Central memory CD8-positive, alpha-beta T cell (primary cell): ENCODE results near the gene LDLRAD4.
"Not testable (repeated sequence)": the region's sequence is repeated elsewhere in the genome, so short reads cannot be mapped to it uniquely, and the experiment has no call there.

Experiments used
- ATAC-seq: fragments of 150-1000 bp; cut with Tn5 transposase; replicated peaks from 2 replicates; pipeline ENCODE4 v1.10.0; 2022; ENCODE audit warnings: mild to moderate bottlenecking, moderate FRiP score, moderate number of reproducible peaks; ENCODE audit not compliant: poor library complexity, severe bottlenecking; ENCODE audit errors: extremely low read depth
- DNase-seq, 2 donors: peaks; one replicate each; pipeline ENCODE4 v3.0.0; 2021; ENCODE audit warnings: low spot score in 2 of 2
- H3K27ac Mint-ChIP-seq: one replicate; pipeline ENCODE4 v1.8.0; 2022; ENCODE audit warnings: low read depth, mild to moderate bottlenecking, moderate library complexity, mixed read lengths
- H3K27me3 Mint-ChIP-seq: one replicate; pipeline ENCODE4 v1.8.0; 2022; ENCODE audit warnings: mixed read lengths
- H3K36me3 Mint-ChIP-seq: one replicate; pipeline ENCODE4 v1.8.0; 2022; ENCODE audit warnings: mild to moderate bottlenecking, moderate library complexity, mixed read lengths; ENCODE audit not compliant: insufficient read depth
- H3K4me1 Mint-ChIP-seq: one replicate; pipeline ENCODE4 v1.8.0; 2022; ENCODE audit warnings: mixed read lengths
- H3K4me3 Mint-ChIP-seq: one replicate; pipeline ENCODE4 v1.8.0; 2022; ENCODE audit warnings: mild to moderate bottlenecking, moderate library complexity, mixed read lengths
- H3K9me3 Mint-ChIP-seq: one replicate; pipeline ENCODE4 v1.8.0; 2022; ENCODE audit warnings: mixed read lengths

The LDLRAD4 gene

DNA sequence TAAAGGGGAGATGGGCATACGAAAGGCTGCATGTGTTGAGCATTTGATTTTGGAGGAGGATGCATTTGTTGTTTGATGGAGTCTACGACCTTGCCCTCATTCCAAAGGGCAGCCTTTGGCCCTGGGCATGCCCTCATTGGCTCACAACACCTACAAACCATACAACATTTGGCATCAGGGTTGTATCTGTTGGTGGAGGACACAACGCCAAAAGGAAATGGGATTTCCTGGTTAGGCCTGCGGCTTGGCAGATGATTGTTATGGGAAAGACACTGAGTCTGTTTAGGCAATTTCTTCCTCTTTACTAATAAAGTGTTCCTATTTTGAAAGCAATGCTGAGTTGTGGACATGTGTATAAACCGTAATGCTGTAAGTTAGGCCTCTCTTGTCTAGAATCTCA lies 246.9 kb downstream of the LDLRAD4 start:
- Mint-ChIP-seq H3K27ac (peak overlapping the region; percentile 92), H3K9me3 (peaks cover 6% of the 10 kb centered on the region), H3K27me3 (no peaks in the 10 kb centered on the region), H3K36me3 (peaks cover 4% of the 10 kb centered on the region), H3K4me3 (peak overlapping the region; percentile 88), H3K4me1 (peaks cover 64% of the 10 kb centered on the region)
- ATAC-seq (no peak), DNase-seq (no peak)

- DNase-seq (no peak), ATAC-seq (no peak)
- H3K27ac Mint-ChIP-seq = peak overlapping the region; percentile 33
- peaks cover 53% of the 10 kb centered on the region for H3K4me1 Mint-ChIP-seq
- no peak overlapping the region for H3K4me3 Mint-ChIP-seq
- H3K9me3 Mint-ChIP-seq = peaks cover 6% of the 10 kb centered on the region
- H3K27me3 Mint-ChIP-seq = no peaks in the 10 kb centered on the region
- H3K36me3 Mint-ChIP-seq = peaks cover 1% of the 10 kb centered on the region
Observed at GRCh38 chr18:13470516-13471197, 252.1 kb downstream of the LDLRAD4 start.

DNA sequence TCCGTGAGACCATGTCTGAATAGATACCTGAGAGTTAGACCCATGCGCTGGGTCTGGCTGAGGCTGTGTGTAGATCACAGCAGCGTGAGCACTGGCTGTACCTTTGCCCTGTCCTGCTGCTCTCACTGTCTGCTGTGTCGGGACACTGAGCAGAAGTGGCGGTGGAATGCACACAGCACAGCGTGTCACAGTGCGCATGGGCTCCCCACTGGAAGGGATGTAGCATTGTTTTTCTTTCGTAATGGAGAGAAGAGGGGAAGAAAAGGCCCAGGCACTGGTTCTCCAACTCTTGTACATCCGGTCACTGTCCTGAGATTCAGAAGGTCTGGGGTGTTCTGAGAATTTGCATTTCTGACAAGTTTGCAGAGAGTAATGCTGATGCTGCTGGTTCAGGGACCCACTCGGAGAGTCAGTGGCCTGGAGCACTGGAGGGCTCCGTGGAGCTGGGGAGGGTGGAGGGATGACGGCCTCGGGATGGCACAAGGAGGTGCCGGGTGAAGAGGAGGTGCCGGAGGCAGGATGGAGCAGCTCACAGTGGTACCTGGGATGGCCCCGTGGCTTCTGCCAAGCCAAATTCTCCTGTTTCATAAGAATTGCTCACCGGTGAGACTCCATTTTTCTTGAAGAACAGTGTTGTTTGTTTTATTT lies 252.8 kb downstream of the LDLRAD4 start:
- Mint-ChIP-seq H3K27me3 (no peaks in the 10 kb centered on the region), H3K9me3 (peaks cover 6% of the 10 kb centered on the region), H3K36me3 (no peaks in the 10 kb centered on the region), H3K4me1 (peaks cover 49% of the 10 kb centered on the region), H3K27ac (peak overlapping the region; percentile 33), H3K4me3 (no peak overlapping the region)
- DNase-seq = no peak
- ATAC-seq = no peak

GRCh38 chr18:13471971-13472628 lies 253.5 kb downstream of the LDLRAD4 start:
- no peak overlapping the region for H3K27ac Mint-ChIP-seq

DNA sequence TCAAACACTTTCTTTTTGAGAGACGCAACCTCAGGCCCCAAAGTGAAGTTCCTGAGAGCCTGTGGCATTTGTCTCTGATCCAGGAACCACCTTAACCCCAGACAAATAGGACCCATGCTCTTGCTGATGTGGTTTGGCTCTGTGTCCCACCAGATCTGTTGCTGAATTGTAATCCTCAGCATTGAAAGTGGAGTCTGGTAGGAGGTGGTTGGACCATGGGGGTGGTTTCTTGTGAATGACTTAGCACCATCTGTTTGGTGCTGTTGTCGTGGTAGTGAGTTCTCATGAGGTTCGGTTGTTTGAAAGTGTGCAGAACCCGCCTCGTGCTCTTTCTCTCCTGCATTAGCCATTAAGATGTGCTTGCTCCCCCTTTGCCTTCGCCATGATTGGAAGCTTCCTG lies 255.2 kb downstream of the LDLRAD4 start:
- ATAC-seq = no peak
- H3K27ac Mint-ChIP-seq = no peak overlapping the region
- H3K36me3 Mint-ChIP-seq = no peaks in the 10 kb centered on the region
- no peak overlapping the region for H3K4me3 Mint-ChIP-seq
- H3K9me3 Mint-ChIP-seq = no peaks in the 10 kb centered on the region
- H3K27me3 Mint-ChIP-seq = no peaks in the 10 kb centered on the region
- DNase-seq = no peak
- peaks cover 35% of the 10 kb centered on the region for H3K4me1 Mint-ChIP-seq

More at GRCh38 chr18:13471971-13472628, 253.5 kb downstream of the LDLRAD4 start:
- H3K4me3 Mint-ChIP-seq = no peak overlapping the region
- H3K4me1 Mint-ChIP-seq = peaks cover 42% of the 10 kb centered on the region
- no peak for DNase-seq
- peaks cover 6% of the 10 kb centered on the region for H3K9me3 Mint-ChIP-seq
- no peaks in the 10 kb centered on the region for H3K36me3 Mint-ChIP-seq
- no peak for ATAC-seq
- no peaks in the 10 kb centered on the region for H3K27me3 Mint-ChIP-seq

DNA sequence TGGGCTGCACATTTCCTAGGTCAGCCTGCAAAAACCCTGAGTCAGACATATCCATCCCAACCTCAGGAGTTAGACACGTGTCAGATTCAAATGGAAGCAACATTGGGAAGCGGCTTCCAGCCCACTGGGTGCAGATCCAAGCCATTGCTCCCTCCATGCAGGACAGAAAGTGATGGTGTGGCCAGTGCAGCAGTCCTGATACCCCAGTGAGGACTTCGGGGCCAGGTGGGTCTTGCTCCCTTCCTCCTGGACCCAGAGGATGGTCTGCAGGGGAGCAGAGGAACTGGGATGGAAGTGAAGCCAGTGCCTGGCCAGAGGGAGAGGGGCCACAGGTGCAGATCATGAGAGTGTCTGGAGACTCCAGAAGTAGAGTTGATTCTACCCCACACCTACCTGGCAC lies 255.8 kb downstream of the LDLRAD4 start:
- ATAC-seq (no peak), DNase-seq (no peak)
- no peaks in the 10 kb centered on the region for H3K36me3 Mint-ChIP-seq
- peaks cover 31% of the 10 kb centered on the region for H3K4me1 Mint-ChIP-seq
- H3K4me3 Mint-ChIP-seq = no peak overlapping the region
- no peak overlapping the region for H3K27ac Mint-ChIP-seq
- no peaks in the 10 kb centered on the region for H3K9me3 Mint-ChIP-seq
- no peaks in the 10 kb centered on the region for H3K27me3 Mint-ChIP-seq

DNA sequence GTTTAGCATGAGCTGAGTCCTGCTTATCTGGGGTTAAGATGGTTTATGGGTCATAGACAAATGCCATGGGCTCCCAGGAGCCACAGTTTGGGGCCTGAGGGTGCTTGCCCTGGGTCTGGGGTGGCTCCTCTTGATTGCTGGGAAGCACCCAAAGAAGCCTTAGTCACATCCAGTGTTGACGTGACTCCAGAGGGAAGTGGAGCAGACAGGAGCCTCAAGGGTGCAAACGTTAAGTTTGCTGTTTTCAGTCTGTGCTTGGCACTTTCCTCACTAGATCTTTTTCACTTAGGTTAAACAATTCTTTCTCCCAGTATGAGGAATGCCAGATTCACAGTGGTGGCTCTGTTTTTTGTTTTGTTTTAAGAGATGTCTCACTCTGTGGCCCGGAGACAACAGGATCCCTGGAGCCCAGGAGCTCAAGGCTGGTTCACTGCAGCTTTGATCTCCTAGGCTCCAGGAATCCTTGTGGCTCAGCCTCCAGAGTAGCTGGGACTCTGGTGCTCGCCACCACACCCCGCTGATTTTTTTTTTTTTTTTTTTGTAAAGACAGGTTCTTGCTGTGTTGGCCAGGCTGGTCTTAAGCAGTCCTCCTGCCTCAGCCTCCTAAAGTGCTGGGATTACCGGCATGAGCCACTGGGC lies 256.5 kb downstream of the LDLRAD4 start:
- Mint-ChIP-seq H3K27me3 (no peaks in the 10 kb centered on the region), H3K9me3 (no peaks in the 10 kb centered on the region), H3K27ac (no peak overlapping the region), H3K36me3 (no peaks in the 10 kb centered on the region), H3K4me1 (peaks cover 28% of the 10 kb centered on the region), H3K4me3 (no peak overlapping the region)
- ATAC-seq (no peak), DNase-seq (no peak)

- H3K9me3 Mint-ChIP-seq, H3K27me3 Mint-ChIP-seq, H3K4me3 Mint-ChIP-seq, ATAC-seq, H3K36me3 Mint-ChIP-seq, H3K27ac Mint-ChIP-seq, DNase-seq: not testable (repeated sequence)
- H3K4me1 Mint-ChIP-seq = peaks cover 25% of the 10 kb centered on the region
Observed at GRCh38 chr18:13476312-13476711, 257.8 kb downstream of the LDLRAD4 start.

DNA sequence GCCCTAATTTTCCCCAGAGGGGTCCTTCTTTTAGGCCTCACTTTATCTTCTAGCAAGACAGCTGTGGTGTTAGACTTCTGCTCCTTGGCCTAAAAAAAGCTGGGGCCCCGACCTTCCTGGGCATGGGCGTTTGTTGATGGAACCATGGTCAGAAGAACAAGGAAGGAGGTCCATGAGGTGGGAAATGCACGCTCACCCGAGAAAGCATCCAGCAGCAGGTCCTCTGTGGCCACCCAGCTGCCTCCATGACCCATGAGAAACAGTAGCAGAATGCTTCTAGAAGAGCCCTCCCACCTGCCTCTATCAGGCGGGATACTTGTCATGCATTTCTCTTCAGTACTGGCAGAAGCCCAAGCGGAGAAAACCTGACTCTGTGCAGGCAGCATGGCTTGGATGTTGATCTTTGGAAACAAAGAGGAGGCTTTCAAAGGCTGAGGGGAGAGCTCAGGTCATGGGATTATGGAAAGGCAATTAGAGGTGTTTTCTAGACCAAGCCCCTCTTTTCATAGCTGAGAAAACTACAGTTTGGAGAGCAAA lies 258.7 kb downstream of the LDLRAD4 start:
- Mint-ChIP-seq H3K27ac (no peak overlapping the region), H3K9me3 (no peaks in the 10 kb centered on the region), H3K36me3 (no peaks in the 10 kb centered on the region), H3K4me1 (peaks cover 31% of the 10 kb centered on the region), H3K27me3 (no peaks in the 10 kb centered on the region), H3K4me3 (no peak overlapping the region)
- no peak for ATAC-seq
- no peak for DNase-seq

DNA sequence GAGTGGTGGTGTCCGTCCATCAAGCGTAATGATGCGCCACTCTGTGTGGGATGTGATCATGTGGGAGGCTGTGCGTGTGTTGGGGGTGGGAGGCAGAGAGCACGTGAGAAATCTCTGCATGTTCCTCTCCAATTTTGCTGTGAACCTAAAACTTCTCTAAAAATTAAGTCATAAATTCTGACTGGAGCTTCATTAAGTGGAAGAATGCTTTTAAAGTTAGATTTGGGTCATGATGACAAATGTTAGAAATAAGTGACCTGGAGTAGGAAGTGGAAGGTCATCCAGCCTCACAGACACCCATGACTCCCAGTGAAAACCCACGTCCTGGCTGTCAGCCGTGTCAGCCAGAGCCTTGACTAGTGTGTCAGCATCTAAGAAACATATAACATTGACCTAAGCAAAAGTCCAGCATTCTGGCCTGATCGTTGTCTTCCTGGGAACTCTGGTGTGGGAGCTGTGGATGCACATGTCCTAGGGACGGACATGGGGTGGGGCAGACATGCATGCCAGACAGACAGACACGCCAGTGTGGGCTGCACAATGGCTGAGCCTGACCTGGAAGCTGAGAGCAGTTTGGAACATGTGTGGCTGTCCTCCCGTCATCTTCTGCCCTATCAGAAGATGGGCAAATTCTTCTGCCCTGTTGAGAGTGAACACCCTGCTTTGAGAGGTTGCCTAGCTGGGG lies 262.2 kb downstream of the LDLRAD4 start:
- Mint-ChIP-seq H3K4me1 (peaks cover 36% of the 10 kb centered on the region), H3K27ac (no peak overlapping the region), H3K36me3 (no peaks in the 10 kb centered on the region), H3K9me3 (no peaks in the 10 kb centered on the region), H3K4me3 (no peak overlapping the region), H3K27me3 (no peaks in the 10 kb centered on the region)
- ATAC-seq (no peak), DNase-seq (no peak)

GRCh38 chr18:13481331-13481730 lies 262.8 kb downstream of the LDLRAD4 start:
- ATAC-seq (no peak), DNase-seq (no peak)
- peaks cover 33% of the 10 kb centered on the region for H3K4me1 Mint-ChIP-seq
- H3K27me3 Mint-ChIP-seq = no peaks in the 10 kb centered on the region
- no peaks in the 10 kb centered on the region for H3K36me3 Mint-ChIP-seq
- no peak overlapping the region for H3K4me3 Mint-ChIP-seq
- no peaks in the 10 kb centered on the region for H3K9me3 Mint-ChIP-seq
- H3K27ac Mint-ChIP-seq = peak overlapping the region; percentile 72
